ENCODE data around the gene NUDT22.

Gene NUDT22, protein sequence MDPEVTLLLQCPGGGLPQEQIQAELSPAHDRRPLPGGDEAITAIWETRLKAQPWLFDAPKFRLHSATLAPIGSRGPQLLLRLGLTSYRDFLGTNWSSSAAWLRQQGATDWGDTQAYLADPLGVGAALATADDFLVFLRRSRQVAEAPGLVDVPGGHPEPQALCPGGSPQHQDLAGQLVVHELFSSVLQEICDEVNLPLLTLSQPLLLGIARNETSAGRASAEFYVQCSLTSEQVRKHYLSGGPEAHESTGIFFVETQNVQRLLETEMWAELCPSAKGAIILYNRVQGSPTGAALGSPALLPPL

DNA sequence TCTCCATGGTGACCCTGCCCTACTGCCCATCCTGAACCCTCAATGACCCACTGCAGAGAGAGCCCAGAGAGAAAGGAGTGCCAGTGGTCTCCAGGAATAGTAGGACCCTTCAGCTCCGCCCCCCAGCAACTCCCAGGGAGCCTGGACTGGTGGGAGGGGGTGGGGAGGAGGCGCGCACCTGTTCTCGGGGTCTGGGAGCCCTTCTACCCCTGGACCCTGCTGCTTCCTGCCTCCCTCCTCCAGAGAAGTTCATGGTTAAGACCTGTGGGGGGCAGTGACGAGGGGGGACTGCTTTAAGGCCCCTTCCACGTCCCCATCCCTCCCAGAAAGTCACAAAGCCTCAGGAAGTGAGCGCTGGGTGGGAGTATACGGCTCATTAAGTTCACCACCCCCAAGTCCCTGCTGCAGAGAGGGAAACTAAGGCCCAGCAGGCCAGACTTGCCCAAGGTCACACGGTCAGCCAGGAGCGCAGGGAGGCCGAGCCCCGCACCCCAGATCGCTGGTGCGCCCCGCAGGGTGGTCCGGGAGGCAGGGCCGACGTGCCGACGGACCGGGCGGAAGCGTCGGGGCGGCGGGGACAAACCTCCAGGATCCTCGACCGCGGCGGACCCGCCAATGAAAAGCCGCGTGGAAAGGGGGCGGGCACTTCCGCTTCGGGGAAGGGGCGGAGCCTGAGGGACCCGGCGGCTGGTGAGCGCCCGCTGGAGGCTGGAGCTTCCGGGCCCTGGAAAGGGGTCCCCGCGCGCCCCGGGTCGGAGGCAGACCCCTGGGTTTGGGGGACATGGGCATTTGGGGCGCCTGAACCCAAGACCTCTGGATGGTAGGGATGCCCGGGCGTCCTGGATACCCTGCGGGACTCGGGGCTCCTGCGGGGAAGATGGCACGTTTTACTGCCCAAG is at the start of gene NUDT22, which contains the start of gene TRPT1:
Gene NUDT22, plus strand, starts transcription at position 667 of the 899 bp plus-strand sequence. CDS start 379 bp downstream, outside the sequence.
Gene TRPT1, minus strand, starts transcription at position 579 of the 899 bp plus-strand sequence. Its CDS starts 326 bp downstream, at position 253.
- peak; percentile 95 for DNase-seq

DNA sequence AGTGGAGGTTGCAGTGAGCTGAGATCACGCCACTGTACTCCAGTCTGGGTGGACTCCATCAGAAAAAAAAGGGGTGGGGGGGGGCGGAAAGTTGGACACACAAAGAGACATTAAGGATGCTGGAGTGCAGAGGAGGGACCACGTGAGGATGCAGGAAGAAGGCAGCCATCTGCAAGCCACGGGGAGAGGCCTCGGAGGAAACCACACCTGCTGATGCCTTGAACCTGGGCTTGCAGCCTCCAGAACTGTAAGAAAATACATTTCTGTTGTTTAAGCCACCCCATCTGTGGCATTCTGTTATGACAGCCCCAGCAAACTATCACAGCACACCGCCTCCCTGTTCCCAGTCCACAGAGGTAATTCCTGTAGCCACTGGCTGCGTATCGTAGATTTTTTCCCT is 49.3 kb upstream of the NUDT22 start:
- no peak for DNase-seq

DNA sequence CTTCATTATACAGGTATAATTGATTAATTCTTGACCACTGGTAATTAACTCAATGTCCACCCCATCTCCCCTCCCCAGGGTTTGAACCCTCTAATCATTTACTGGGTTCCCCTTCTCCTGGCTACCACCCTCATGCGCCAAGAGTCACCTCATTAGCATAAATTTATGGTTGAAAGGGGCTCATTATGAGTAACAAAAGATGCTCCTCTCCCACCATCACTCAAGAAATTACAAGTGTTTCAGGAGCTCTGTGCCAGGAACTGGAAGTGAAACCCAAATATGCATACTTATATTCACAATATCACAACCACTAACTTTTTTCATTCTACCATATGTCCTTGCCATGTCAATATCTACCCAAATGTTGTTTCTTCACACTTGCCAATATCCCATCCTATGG is 47.9 kb upstream of the NUDT22 start:
- DNase-seq, result no peak

DNA sequence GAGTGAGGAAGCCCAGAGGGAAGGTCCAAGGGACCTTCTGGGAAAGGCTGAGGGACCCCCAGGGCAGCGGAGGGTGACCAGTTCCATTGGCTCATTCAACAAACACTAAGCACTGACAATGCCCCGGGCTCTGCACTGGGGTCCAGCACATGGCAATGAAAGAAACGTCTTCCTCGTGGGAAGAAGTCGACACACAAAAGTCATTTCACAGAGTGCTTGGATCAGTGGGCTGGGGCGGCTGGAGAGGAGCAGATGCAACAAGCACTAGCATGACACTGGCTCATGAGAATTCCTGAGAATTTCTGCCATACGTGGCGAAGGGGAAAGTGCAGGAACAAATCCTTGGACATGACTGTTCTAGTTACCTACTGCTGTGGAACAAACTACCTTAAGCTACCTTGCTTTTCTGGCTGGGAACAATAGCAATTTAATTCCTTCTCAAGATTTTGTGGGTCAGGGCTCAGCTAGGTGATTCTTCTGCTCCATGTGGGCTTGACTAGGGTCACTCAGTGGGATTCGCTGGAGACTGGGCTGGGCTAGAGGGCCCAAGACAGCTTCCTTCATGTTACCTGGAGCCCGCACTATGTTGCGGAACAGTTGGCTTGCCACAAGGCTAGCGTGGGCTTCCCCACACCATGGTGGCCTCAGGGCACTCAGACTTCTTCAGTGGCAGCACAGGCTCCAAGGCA is 47.0 kb upstream of the NUDT22 start:
- DNase-seq, result no peak

DNA sequence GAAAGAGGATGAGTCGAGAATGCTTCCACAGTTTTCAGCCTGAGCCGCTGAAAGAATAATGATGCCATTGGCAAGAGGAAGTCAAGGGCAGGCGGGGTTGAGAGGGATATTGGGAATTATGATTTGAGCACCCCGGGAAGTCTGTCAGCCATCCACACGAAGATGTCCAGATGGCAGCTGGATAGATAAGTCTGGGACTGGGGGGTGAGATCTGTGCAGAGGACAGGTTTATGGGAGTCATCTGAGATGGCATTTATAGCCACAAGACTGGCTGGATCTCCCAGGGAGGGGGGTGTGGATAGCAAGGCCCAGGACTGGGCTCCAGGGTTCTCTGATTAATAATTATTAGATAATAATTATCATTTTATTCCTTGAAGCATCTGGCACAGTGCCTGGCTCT is 45.2 kb upstream of the NUDT22 start:
- DNase-seq, result no peak

DNA sequence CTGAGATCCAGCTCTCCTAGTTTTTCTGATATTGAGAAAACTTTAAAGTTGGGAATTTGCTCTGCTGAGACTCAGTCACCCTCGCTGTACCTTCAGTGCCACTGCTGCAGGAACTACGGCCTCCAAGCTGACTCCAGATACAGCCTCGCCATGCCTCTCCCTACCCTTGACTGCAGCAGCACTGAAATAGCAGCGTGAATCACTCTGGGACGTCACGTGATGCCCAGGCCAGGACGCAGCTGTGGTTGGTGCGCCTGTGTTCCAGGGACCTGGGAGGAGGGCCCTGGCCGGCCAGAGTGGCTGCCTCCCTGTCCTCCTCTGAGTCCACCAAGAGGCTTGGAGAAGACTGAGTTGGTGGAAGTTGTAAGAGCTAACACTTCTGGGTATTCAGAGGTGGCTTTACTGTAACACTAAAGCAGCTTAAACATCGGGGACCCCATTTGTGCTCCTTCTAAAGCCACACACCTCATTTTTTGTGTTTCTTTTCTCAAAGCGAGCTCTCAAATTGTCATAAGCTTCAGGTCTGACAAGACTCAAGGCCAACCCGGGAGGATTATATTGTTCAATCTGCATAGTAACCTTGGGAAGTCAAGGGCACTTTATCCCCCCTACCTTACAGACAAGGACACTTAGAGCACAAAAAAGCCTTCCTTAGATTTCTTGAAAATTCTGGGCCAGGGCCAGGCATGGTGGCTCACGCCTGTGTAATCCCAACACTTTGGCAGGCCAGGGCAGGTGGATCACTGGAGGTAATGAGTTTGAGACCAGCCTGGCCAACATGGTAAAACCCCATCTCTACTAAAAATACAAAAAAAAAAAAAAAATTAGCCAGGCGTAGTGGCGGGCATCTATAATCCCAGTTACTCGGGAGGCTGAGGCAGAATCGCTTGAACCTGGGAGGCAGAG is 44.3 kb upstream of the NUDT22 start:
- peak; percentile 44 for DNase-seq

DNA sequence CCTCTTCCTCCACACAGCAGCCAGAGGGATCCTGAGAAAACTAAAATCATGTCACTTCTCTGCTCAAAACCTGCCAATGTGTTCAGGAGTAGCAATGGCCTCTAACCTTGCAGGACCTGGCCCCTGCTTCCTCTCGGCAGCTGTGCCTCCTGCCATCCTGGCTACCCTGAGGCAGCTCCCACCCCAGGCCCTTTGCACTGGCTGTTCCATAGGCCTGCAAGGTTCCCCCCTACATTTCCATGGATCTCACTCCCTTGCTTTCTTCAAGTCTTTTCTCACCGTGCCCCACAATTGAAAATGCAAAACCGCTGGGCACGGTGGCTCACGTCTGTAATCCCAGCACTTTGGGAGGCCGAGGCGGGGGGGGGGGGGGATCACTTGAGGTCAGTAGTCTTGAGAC is 42.2 kb upstream of the NUDT22 start:
- no peak for DNase-seq

DNA sequence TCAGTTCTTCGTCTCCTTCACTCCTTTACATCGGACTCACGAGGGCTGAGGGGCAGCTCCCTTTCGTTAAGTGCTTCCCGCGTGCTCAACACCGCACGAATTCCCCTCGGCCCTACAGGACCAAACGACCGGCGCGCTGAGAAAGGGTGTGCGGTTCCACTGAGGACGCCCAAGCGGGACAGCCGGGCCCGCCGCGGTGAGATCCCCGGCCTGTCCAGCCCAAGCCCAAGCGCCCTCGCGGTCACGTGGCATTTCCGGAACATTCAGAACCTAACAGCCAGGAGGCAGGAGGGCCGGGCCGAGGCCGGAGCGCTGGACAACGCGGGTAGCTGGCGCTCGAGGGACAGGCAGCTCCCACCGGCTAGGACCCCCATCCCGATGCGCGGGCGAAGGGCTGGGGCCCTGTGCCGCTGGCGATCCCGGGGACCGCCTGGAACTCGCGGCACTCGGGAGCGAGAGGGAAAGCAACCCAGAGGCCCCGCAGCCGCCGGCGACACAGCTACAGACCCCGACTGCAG is 40.8 kb upstream of the NUDT22 start:
- no peak for DNase-seq

DNA sequence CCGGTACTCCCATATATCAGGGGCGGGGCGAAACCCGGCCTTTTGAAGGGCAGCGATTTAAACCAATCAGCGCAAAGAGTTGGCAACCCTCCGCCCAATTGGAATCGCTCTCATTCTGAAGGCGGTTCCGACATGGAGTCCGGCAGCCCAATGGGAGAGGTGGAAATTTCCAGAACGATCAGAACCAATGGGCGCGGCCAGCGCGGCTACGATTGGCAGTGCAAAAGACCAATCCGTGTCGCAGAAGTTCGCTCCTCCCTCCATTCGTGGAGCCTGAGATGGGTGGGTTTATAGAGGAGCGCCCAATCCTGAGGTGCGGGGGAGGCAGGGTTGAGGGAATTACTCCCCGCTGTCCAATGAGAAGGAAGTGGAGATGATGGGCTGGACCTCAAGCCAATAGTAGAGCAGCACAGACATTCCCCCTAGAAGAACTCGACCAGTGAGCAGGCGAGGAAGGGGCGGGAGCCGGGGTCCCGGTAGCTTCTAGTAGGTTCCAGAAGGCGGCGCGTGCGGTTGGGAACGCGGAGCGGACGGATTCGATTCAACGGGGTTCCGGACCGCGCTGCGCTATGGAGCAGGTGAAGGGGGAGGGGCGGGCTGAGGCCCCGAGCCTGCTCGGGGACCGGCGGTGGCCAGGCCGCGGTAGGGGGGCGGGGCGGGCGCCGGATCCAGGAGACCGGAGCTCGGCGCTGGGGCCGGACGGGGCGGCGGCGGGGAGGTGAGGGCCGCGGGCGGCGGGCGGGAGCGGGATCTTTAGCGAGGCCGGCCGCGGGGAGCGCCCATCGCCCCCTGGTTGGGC is 40.2 kb upstream of the NUDT22 start, which contains the start of gene STIP1:
Gene STIP1, plus strand, starts transcription at position 479 of the 799 bp plus-strand sequence. Its CDS starts 91 bp downstream, at position 570.
- DNase-seq, result peak; percentile 97

DNA sequence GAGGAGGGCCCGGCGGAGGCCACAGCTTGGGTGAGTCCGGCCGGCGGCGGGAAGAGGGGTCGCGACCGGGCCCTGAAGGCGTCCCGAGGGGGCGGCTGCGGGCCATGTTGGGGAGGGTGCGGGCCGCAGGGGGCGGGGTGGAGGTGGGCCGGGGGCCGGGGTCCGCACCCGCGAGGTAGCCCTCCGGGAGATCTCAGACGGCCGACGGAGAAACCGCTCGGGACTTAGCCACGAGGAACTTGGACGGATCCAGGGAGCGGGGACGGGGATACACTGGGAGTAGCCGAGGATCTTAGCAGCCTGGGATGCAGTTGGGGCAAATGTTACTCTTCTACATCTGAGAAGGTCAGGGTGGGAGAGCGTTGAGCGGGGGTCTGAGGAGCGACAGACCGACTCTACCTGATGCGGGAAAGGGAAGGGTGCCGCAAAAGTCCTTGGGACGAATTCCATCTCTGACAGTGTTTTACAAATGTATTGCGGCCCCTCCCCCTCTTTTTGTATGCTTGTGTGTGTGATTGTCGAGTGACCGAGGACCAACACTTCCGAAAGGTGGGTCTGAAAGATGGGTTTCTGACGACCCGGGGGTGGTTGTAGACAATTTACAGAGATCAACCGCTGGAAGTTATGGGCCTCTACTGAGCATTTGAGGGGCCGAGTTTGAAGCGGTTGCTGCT is 39.4 kb upstream of the NUDT22 start:
- peak; percentile 54 for DNase-seq

DNA sequence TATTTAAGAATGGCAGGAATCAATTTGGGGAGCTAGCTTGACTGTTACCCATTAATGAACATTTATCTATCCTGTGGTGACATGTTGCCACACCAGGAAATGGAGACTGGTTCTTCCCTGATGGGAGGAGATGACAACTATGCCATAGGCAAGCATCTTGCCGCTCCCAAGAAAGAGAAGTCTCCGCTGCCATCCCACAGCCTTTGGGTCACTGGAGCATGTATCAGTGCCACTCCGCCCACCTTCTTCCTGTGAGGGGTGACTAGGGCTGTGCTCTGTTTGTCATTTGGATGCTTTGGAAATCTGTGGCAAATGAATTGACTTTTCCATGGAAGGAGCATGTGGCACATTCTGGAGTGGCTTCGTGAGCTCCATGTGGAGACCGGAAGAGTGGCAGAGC is 33.6 kb upstream of the NUDT22 start:
- DNase-seq, result no peak

DNA sequence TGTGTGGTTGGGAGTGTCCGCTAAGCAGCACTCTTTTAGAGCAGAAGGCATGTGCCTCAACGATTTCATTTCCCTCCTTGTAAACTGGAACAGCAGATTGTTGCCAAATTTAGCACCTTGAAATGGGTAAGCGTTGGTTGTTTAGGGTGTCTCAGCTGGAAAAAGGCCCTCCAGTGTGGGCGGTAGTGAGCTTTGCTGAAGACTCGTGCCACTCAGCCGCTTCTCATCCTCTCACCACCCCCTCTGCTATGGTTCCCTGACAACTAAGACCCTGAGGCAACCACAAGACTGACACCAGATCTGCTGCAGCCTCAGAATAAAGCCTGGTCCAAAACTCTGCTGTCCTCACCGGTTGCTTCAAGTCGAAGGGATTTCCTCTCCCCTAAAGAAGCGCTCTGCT is 29.4 kb upstream of the NUDT22 start:
- no peak for DNase-seq

DNA sequence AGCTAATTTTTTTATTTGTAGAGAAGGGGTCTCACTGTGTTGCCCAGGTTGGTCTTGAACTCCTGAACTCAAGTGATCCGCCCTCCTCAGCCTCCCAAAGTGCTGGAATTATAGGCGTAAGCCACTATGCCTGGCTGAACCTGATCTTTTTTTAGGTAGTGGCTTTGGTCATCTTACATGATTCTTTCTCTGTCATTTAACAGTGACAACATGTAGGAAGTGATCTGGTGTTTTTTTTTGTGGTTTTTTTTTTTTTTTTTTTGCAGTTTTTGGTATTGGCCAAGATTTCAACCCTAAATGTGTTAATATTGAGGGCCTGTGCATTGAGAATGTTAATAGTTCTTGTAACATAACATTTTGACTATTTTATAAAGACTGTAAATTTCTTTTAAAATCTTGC is 27.6 kb upstream of the NUDT22 start:
- no peak for DNase-seq

DNA sequence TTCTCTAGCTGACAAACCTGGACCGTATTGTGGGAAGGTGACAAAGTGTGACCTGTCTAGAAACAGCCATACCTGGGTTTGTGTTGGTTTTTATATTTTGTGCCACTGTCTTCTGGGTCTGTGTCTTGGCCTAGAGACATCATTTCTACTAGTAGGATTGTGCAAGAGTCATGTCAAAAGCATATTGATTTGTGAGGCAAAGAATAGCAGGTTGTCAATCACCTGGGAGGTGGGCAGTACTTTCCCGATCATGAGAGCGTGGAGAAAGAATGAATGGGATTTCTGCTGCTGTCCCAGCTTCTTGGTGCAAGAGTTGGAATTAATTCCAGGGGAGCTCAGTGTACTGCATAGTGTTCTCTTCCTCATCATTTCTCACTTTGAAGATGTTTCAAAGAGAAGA is 24.5 kb upstream of the NUDT22 start:
- DNase-seq, result no peak

DNA sequence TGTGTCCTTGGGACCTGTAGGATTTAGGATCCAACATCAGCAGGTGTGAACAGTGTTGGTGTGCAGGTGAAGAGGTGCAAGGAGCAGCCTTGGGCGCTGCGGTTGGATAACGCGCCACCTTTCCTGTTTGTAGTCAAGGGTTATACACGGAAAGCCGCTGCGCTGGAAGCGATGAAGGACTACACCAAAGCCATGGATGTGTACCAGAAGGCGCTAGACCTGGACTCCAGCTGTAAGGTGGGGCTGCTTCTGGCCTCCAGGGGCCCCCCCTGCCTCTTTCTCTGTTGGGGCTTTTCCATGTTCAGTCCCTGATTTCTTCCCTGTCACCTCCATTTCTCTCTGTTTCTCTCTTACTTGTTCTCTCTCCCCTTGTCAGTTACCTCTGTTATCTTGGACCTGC is 23.1 kb upstream of the NUDT22 start:
- DNase-seq, result no peak

DNA sequence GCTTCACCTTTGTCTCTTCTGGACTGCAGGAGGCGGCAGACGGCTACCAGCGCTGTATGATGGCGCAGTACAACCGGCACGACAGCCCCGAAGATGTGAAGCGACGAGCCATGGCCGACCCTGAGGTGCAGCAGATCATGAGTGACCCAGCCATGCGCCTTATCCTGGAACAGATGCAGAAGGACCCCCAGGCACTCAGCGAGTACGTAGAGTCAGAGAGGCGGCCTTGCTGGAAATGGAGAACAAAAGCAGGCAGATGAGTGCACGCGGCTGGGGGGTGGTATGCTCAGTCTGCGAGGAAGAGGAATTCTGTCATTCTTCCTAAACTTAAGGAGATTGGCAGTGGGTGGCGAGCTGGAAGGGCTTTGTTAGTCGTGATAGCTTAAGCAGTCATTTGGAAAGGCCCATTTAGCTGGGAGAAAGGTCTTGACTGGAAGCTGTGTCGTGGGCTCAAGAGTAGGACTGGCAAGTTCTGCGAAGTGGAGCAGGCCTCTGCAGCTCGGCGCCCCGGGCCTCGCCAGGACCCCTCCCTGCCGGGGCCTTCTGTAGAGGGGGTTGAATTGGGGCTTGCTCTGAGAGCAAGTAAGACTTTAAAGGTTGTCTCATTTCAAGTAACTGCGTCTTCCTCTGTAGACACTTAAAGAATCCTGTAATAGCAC is 22.5 kb upstream of the NUDT22 start:
- DNase-seq, result no peak

DNA sequence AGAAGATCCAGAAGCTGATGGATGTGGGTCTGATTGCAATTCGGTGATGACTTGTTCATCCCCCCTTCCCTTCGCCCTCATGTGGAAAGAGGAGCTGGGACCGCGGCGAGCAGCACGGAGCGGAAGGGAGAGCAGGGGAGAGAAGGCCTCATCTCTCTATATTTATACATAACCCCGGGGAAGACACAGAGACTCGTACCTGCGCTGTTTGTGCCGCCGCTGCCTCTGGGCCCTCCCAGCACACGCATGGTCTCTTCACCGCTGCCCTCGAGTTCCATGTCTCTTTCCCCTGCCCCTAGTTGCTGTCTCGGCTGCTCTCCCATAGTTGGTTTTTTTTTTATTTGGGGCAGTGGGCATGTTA is 22.0 kb upstream of the NUDT22 start:
- no peak for DNase-seq

DNA sequence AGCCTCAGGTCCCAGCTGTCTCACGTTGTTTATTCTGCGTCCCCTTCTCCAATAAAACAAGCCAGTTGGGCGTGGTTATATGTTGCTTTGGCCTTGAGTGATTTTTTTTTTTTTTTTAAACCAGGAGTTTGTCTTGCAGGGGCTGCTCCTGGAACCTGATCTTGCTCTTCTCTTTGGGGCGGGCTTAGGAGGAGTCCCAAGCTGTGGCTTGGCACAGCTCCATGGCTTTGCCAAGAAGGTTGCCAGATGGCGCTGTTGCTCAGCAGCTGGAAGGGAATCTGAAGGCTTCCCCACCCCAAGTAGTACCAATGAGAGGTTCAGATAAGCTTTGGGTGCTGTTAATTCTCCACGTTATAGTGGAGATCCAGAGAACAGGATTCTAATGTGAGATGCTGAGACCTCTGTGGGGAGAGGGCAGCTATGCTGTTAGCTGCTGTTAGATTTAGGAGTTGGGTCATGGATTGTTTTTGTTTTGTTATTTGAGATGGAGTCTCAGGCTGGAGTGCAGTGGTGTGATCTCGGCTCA is 21.5 kb upstream of the NUDT22 start:
- peak; percentile 87 for DNase-seq

DNA sequence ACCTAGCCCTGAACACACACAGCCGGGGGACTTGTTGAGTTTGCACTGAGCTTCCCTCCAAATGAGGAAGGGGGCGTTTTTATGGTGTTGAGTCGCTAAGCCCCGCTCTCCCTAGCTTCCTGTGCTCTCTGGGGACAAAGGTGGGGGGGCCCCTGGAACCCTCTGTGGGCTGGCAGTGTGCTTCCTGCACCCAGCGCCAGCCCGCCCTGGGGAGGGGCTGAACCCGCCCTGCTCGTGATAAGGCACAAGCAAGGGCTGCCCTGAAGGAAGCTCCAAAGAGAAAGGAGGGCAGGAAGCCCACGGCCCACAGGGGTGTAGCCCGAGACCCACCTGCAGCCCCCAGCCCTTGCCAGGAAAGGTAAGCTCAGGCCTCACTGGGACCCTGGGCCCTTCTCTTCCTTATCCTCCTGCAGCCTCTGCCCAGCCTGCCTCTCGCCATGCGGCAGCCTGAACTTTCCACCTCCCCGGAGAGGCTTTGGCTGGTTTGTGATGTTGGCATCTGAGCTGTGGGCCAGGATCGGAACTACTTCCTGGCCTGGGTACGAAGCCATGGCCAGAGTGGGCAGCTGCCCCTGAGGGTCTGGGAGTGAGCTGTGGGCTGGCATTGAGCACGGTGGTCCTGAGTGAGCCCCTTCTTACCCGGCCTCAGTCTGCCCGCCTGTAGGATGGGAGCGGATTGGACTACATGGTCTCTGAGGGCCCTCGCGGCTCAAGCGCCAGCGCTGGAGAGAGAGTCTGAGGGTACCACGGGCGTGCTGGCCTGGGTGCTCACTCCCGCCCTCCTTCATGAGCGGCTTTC is 19.4 kb upstream of the NUDT22 start, which contains the start of gene FERMT3:
Gene FERMT3, plus strand, starts transcription at position 265 of the 799 bp plus-strand sequence. CDS start 644 bp downstream, outside the sequence.
- peak; percentile 67 for DNase-seq
